ENCODE results near the gene PGM2L1.
A peak's percentile ranks its signal among the peaks of the same experiment; 100 is the strongest.
"Not testable (repeated sequence)": the region's sequence is repeated elsewhere in the genome, so short reads cannot be mapped to it uniquely, and the experiment has no call there.

The PGM2L1 gene

GRCh38 chr11:74400606-74401005, 2.4 kb upstream of the PGM2L1 start:
- DNase-seq (ENCODE audit: low read depth) = no peak

DNA sequence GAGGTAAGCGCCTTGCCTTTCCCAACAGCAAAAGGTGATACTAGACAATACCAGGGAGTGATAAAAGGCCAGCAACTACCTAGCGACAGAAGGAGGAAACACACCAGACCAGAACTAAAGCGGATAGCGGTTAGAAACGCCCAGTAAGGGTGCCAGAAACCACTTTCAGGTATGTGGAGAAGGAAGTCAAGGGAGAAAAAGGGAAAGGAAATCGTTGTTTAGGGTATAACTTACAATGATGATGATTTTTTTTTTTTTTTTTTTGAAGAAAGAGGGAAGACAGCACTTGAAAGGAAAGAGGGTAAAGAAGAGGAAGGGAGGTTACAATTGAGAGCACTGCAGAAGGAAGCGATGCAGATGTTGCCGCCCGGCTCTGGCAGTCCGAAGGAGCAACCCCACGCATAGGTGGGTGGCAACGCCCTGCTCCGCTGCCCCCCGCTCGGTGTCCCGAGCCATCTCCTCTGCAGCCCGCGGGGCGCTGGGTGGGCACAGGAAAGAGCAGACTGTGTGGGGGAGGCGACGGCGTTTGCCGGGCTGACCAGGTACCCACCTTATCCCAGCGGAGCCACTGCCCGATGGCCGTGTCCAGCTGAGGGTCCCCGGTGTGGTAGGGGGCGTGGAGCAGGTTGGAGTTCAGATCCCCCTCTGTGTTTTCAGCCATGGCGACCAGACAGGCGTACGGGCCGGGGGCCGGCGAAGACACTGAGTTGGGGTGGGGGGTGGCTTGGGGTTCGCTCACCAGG, 561 bp downstream of the PGM2L1 start:
- peak; percentile 29 for DNase-seq (ENCODE audit: low read depth)

GRCh38 chr11:74392256-74392655, 6.0 kb downstream of the PGM2L1 start:
- no peak for DNase-seq (ENCODE audit: low read depth)

DNA sequence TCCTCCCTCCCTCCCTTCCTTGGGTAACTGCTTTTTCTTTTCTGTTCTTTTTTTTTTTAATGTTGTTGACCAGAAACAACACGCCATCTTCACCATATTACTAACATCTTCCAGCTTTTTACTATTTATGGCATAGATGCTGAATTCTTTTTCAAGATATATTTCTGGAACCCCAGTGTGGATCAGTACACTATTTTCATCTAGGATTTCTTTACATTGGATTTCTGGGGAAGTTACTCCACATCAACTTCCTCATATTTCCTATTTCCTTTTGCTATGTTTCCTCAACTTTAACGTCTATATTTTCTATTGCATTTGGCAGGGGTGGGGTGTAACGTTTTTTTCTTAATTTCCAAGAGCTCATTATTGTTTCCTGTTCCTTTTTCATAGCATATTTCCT, 7.0 kb downstream of the PGM2L1 start:
- no peak for DNase-seq (ENCODE audit: low read depth)

- DNase-seq (ENCODE audit: low read depth) = no peak
Observed at GRCh38 chr11:74390697-74391096, 7.5 kb downstream of the PGM2L1 start.

- DNase-seq (ENCODE audit: low read depth) = peak; percentile 60
Observed at GRCh38 chr11:74388678-74389327, 9.4 kb downstream of the PGM2L1 start.

GRCh38 chr11:74384641-74385040, 13.6 kb downstream of the PGM2L1 start:
- no peak for DNase-seq (ENCODE audit: low read depth)

DNA sequence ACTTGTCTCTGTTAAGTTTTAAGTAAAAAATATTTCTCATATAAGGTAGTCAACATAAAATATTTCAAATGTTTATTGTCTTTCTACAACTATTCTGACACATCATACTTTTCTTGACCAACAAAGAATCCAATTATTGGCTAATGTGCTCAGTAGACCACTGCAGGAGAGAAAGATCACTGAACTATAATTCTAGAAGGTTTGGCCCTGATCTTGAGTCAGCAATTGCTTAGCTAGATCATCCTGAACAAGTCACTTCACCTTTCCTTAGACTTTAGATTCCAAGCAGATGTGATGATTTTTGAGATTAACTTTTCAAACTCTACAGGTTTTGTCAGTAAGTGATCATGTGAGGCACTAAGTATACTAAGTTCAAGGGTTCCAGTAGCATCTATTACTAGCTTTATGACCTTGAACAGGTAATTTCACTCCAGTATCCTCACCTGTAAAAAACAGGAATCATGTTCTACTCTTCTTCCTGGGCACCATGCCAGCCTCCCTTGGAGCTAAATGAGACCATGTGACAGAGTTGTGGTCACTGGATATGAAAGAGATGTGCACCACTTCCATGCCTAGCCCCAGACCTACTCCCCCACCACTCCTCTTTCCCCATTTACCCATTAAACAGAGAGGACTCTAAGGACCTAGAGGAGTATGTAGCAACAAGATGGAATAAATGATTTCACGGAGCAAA, 17.3 kb downstream of the PGM2L1 start:
- DNase-seq (ENCODE audit: low read depth) = no peak

DNA sequence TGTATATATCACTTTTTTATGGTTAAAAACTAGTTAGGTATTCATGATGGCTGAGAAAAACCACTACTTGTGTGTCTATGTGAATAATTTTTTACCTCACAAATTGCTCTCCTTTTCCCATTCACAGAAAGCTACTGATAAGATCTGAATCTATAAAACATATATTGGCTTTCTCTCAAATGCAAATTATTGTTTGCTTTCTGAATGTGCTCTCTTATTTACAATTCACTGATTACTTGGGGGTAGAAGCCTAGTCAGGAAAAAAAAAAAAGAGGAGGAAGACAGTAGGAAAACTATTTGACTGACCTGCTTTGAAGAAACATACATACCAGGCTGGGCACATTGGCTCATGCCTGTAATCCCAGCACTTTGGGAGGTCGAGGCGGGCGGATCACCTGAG, 20.5 kb downstream of the PGM2L1 start:
- no peak for DNase-seq (ENCODE audit: low read depth)

DNA sequence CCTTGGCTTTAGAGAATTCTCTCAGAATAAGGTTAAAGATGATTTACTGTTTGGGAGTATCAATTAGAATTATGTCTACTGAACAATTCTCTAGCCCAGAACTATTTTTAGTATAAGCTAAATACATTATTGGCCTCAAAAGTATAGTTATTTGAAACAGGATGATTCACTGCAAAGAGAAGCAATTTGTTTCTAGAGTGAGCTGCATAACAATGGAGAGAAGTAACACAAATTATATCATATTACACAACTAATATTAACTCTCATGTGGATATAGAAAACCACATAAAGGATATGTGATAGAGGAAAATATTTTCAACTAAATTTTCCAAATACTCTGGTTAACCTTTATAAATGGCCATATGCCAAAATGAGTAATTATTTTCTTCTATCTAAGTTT, 24.9 kb downstream of the PGM2L1 start:
- DNase-seq (ENCODE audit: low read depth) = no peak

GRCh38 chr11:74371269-74372052, 26.8 kb downstream of the PGM2L1 start:
- no peak for DNase-seq (ENCODE audit: low read depth)

- DNase-seq (ENCODE audit: low read depth) = no peak
Observed at GRCh38 chr11:74370123-74370522, 28.1 kb downstream of the PGM2L1 start.

- no peak for DNase-seq (ENCODE audit: low read depth)
Observed at GRCh38 chr11:74367881-74368280, 30.4 kb downstream of the PGM2L1 start.

DNA sequence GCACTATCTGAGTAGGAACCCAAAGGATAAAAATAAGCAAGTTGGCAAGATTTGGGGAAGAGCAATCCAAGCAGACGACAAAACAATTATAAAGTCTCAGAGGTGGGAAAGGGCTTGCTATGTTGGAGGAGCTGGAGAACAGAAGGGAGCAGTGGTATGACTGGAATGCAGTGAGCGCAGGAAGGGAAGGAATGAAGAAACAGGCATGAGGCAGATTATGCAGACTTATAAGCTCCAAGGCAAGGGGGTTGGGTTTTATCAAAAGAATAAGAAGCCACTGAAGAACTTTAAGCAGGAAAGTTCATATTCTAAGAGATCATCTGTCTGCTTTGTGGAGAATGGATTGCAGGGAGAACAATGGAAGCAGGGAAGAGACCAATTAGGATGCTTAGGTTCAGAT, 31.7 kb downstream of the PGM2L1 start:
- DNase-seq (ENCODE audit: low read depth) = no peak

- not testable (repeated sequence) for DNase-seq (ENCODE audit: low read depth)
Observed at GRCh38 chr11:74365805-74366204, 32.4 kb downstream of the PGM2L1 start.

DNA sequence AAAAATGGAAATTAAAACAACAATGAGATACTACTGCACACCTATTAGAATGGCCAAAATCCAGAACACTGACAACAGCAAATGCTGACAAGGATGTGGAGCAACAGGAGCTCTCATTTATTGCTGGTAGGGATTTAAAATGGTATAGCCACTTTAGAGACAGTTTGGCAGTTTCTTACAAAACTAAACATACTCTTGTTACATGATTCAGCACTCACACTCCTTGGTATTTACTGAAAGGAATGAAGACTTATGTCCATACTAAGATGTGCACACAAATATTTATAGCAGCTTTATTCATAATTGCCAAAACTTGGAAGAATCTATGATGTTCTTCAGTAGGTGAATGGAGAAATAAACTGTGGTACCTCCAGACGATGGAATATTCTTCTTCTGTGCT, 40.8 kb downstream of the PGM2L1 start:
- no peak for DNase-seq (ENCODE audit: low read depth)

DNA sequence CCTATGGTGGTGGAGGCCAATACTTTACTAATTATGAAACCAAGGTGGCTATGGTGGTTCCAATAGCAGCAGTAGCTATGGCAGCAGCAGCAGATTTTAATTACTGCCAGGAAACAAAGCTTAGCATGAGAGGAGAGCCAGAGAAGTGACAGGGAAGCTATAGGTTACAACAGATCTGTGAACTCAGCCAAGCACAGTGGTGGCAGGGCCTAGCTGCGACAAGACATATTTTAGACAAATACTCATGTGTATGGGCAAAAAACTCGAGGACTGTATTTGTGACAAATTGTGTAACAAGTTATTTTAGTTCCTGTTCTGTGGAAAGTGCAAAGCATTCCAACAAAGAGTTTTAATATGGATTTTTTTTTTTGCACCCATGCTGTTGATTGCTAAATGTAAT, 42.6 kb downstream of the PGM2L1 start:
- no peak for DNase-seq (ENCODE audit: low read depth)

DNA sequence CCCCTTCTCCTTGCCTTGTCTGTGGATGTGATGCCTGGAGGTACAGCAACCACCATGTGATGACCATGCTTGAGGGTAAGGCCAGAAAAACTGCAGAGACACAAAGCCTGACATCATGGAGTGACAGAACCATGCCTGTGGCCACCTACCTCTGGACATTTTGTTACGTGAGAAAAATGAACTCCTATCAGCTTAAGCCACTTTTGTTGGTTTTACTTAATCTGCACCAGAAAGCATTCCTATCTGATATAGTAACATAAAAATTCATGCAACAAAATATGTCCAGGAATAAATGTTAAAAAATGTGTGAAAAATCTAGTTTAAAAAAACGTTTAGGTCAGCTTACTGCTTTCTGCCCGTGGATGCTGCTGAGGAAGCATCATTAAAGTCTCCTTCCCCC, 44.2 kb downstream of the PGM2L1 start:
- DNase-seq (ENCODE audit: low read depth) = no peak

DNA sequence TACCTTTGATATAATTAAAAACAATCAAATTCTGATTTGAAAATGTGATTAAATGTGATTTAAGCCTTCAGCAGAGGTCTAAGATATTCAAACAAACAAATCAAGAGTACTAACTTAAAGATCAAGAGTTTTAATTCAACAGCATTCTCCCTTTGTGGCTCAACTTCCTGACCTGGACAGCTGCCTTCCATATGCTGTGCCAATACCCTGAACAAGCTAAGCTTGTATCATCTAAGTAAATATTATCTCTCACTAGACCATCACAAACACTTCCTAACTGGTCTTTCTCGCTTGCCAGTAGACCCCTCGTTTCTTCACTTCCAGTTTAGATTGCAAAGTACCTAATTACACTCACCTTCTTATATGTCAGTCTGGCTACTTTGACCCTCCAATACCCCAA, 50.9 kb downstream of the PGM2L1 start:
- no peak for DNase-seq (ENCODE audit: low read depth)

DNA sequence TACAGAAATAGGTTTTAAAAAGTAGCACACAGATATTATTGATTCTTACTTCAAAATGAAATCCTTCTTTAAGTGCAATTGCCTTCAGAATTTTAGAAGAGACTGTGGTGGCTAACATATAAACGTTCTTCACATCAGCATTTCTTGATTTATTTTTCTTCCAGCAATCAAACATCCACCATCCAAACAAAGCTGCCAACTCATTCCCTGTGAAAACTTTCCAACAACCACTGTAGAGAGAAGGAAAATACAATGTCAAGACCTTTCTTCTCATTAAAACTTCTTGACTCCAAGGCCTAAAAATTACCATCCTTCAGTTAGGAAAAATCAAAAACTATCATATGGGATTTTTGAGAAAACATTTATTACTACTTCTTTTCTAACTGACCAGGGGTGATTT, 52.8 kb downstream of the PGM2L1 start:
- no peak for DNase-seq (ENCODE audit: low read depth)

GRCh38 chr11:74341921-74342320, 56.3 kb downstream of the PGM2L1 start:
- DNase-seq (ENCODE audit: low read depth) = no peak

GRCh38 chr11:74339619-74340018, 58.6 kb downstream of the PGM2L1 start:
- DNase-seq (ENCODE audit: low read depth) = no peak

Measured in T follicular helper cell (primary cell).